HL-60/S4 (cell line): ENCODE results near the gene ATAD5.
"Not testable (repeated sequence)": the region's sequence is repeated elsewhere in the genome, so short reads cannot be mapped to it uniquely, and the experiment has no call there.

Source experiments
- in situ Hi-C: fragments of 300-500 bp; cut with MboI; formaldehyde crosslinking; loops from 2 replicates; pipeline ENCODE4 v1.14.3; 2022; ENCODE audit warnings: low sequenced_read_pairs

Gene ATAD5

GRCh38 chr17:30821871-30822723, 9.7 kb upstream of the ATAD5 start:
- in situ Hi-C loops = no loop called here

GRCh38 chr17:30822919-30823318, 8.8 kb upstream of the ATAD5 start:
- in situ Hi-C loops = not testable (repeated sequence)

- in situ Hi-C loops = no loop called here
Measured at GRCh38 chr17:30823421-30823820, 8.3 kb upstream of the ATAD5 start.

- in situ Hi-C loops = no loop called here
Measured at GRCh38 chr17:30824002-30824355, 7.8 kb upstream of the ATAD5 start.

GRCh38 chr17:30824356-30825145, 7.2 kb upstream of the ATAD5 start, which contains the start of gene CRLF3:
Gene CRLF3, minus strand, starts transcription at chr17:30824692. Its CDS starts 41 bp downstream, at chr17:30824651.
- in situ Hi-C loops = loop anchor here (25.0 kb wide), 1 partner anchor 712 kb away; the partner anchor contains the start of gene NSRP1

- in situ Hi-C loops = loop anchor here (25.0 kb wide), 1 partner anchor 715 kb away; the partner anchor contains the start of gene NSRP1
Measured at GRCh38 chr17:30827082-30827481, 4.7 kb upstream of the ATAD5 start.

- in situ Hi-C loops = loop anchor here (25.0 kb wide), 1 partner anchor 717 kb away; the partner anchor contains the start of gene NSRP1
Measured at GRCh38 chr17:30829022-30829421, 2.7 kb upstream of the ATAD5 start.

GRCh38 chr17:30831257-30831656, 509 bp upstream of the ATAD5 start:
- in situ Hi-C loops = loop anchor here (25.0 kb wide), 1 partner anchor 719 kb away; the partner anchor contains the start of gene NSRP1

GRCh38 chr17:30832438-30833124, 815 bp downstream of the ATAD5 start:
- in situ Hi-C loops = loop anchor here (25.0 kb wide), 1 partner anchor 720 kb away; the partner anchor contains the start of gene NSRP1

- in situ Hi-C loops = loop anchor here (25.0 kb wide), 1 partner anchor 726 kb away; the partner anchor contains the start of gene NSRP1
Measured at GRCh38 chr17:30838202-30838807, 6.5 kb downstream of the ATAD5 start.

GRCh38 chr17:30840771-30841170, 9.0 kb downstream of the ATAD5 start:
- in situ Hi-C loops = loop anchor here (25.0 kb wide), 1 partner anchor 728 kb away; the partner anchor contains the start of gene NSRP1

GRCh38 chr17:30848021-30848420, 16.3 kb downstream of the ATAD5 start:
- in situ Hi-C loops = loop anchor here (25.0 kb wide), 1 partner anchor 736 kb away; the partner anchor contains the start of gene NSRP1

- in situ Hi-C loops = no loop called here
Measured at GRCh38 chr17:30854146-30854545, 22.4 kb downstream of the ATAD5 start.

- in situ Hi-C loops = no loop called here
Measured at GRCh38 chr17:30858556-30859250, 26.9 kb downstream of the ATAD5 start.

GRCh38 chr17:30864636-30865035, 32.9 kb downstream of the ATAD5 start:
- in situ Hi-C loops = no loop called here

- in situ Hi-C loops = no loop called here
Measured at GRCh38 chr17:30869005-30869404, 37.2 kb downstream of the ATAD5 start.

GRCh38 chr17:30886187-30886586, 54.4 kb downstream of the ATAD5 start:
- in situ Hi-C loops = no loop called here

GRCh38 chr17:30894236-30894635, 62.5 kb downstream of the ATAD5 start:
- in situ Hi-C loops = no loop called here

- in situ Hi-C loops = no loop called here
Measured at GRCh38 chr17:30897311-30897710, 65.5 kb downstream of the ATAD5 start.

- in situ Hi-C loops = no loop called here
Measured at GRCh38 chr17:30905742-30906100, 74.0 kb downstream of the ATAD5 start.
